Ishikawa (cell line): ENCODE results near the gene OSBP.

Source experiments
- CEBPB ChIP-seq: IDR thresholded peaks from 2 replicates; pipeline ENCODE4 v1.6.1; 2012
- CREB1 ChIP-seq: IDR thresholded peaks from 2 replicates; pipeline ENCODE4 v1.6.1; 2012; ENCODE audit warnings: low read depth
- EGR1 ChIP-seq: IDR thresholded peaks from 2 replicates; pipeline ENCODE4 v1.6.1; 2012
- EP300 ChIP-seq: IDR thresholded peaks from 2 replicates; pipeline ENCODE4 v1.6.1; 2012; ENCODE audit warnings: borderline replicate concordance
- FOXM1 ChIP-seq: IDR thresholded peaks from 2 replicates; pipeline ENCODE4 v1.6.1; 2012; ENCODE audit warnings: low read depth, borderline replicate concordance
- NFIC ChIP-seq: IDR thresholded peaks from 2 replicates; pipeline ENCODE4 v1.6.1; 2012
- RAD21 ChIP-seq: IDR thresholded peaks from 2 replicates; pipeline ENCODE4 v1.6.1; 2012; ENCODE audit warnings: low read depth
- TAF1 ChIP-seq: IDR thresholded peaks from 2 replicates; pipeline ENCODE4 v1.6.1; 2012; ENCODE audit warnings: low read depth, mild to moderate bottlenecking
- TCF12 ChIP-seq: IDR thresholded peaks from 2 replicates; pipeline ENCODE4 v1.6.1; 2012; ENCODE audit warnings: low read depth
- TEAD4 ChIP-seq: IDR thresholded peaks from 2 replicates; pipeline ENCODE4 v1.6.1; 2012
- YY1 ChIP-seq: IDR thresholded peaks from 2 replicates; pipeline ENCODE4 v1.6.1; 2012; ENCODE audit warnings: low read depth
- ZBTB7A ChIP-seq: IDR thresholded peaks from 2 replicates; pipeline ENCODE4 v1.6.1; 2012; ENCODE audit warnings: low read depth
- TF ChIP-seq, protein P1 (sequence below): IDR thresholded peaks from 2 replicates; pipeline ENCODE4 v1.6.1; 2012
- TF ChIP-seq, protein P2 (sequence below): IDR thresholded peaks from 2 replicates; pipeline ENCODE4 v1.6.1; 2012
- TF ChIP-seq, protein P3 (sequence below): IDR thresholded peaks from 2 replicates; pipeline ENCODE4 v1.6.1; 2012; ENCODE audit warnings: low read depth, mild to moderate bottlenecking

Gene OSBP

DNA sequence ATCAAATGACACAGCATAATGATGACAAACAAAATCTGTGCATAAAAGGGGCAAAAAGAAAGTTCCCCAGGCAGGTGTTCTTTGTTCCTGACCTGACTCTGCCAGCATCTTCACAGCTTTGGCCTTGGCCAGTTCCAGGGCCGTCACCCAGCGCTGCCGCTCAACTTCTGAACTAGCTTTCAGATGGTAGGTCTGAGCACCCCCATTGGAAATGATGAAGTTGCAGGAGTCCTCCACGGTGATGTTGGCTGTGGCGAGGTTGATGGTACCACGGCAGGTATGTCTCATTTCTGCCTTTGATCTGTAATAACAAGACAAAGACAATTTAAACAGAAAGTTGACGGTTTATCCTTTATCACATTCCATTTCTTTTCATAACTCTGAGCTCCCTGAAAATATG lies 5.3 kb downstream of the OSBP start:
- TF ChIP-seq, protein P1, sequence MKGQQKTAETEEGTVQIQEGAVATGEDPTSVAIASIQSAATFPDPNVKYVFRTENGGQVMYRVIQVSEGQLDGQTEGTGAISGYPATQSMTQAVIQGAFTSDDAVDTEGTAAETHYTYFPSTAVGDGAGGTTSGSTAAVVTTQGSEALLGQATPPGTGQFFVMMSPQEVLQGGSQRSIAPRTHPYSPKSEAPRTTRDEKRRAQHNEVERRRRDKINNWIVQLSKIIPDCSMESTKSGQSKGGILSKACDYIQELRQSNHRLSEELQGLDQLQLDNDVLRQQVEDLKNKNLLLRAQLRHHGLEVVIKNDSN = no peak
- TF ChIP-seq, protein P2, sequence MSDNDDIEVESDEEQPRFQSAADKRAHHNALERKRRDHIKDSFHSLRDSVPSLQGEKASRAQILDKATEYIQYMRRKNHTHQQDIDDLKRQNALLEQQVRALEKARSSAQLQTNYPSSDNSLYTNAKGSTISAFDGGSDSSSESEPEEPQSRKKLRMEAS = no peak

DNA sequence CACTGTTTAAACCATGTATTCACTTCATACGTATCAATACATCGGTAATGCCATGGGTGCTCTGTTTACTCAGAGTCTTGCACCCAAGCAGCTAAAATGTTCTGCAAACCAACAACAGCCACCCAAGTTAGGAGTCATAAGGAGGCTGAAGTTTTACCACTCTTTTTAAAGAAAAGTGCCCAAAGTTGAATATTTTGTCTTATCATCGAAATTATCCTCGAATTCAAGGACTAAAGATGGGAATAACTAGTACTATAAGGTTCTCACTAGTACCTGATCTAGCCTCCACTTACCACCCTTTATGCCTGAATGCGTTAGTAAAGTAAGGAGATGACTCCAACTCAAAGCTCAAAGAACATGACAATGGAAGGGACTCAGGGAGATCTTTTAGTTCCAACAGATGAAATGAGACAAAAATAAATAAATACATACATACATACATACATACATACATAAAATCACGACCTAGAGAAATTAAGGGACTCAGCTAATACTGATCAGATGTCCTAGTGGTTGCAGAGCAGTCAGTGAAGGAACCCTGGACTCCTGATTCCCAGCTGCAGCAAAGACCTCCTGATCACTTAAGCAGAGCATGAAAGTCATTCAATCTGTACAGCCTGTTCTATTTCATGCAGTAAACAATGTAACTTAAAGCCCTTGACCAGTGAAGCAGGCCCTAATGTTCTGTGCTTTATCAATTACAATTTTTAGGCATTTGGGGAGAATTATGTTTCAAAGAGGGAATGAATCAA lies 7.7 kb downstream of the OSBP start:
- TF ChIP-seq, protein P1 = no peak
- no peak for TF ChIP-seq TCF12
- TF ChIP-seq ZBTB7A = no peak
- TF ChIP-seq EGR1 = no peak
- TF ChIP-seq, protein P3, sequence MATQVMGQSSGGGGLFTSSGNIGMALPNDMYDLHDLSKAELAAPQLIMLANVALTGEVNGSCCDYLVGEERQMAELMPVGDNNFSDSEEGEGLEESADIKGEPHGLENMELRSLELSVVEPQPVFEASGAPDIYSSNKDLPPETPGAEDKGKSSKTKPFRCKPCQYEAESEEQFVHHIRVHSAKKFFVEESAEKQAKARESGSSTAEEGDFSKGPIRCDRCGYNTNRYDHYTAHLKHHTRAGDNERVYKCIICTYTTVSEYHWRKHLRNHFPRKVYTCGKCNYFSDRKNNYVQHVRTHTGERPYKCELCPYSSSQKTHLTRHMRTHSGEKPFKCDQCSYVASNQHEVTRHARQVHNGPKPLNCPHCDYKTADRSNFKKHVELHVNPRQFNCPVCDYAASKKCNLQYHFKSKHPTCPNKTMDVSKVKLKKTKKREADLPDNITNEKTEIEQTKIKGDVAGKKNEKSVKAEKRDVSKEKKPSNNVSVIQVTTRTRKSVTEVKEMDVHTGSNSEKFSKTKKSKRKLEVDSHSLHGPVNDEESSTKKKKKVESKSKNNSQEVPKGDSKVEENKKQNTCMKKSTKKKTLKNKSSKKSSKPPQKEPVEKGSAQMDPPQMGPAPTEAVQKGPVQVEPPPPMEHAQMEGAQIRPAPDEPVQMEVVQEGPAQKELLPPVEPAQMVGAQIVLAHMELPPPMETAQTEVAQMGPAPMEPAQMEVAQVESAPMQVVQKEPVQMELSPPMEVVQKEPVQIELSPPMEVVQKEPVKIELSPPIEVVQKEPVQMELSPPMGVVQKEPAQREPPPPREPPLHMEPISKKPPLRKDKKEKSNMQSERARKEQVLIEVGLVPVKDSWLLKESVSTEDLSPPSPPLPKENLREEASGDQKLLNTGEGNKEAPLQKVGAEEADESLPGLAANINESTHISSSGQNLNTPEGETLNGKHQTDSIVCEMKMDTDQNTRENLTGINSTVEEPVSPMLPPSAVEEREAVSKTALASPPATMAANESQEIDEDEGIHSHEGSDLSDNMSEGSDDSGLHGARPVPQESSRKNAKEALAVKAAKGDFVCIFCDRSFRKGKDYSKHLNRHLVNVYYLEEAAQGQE = no peak
- no peak for TF ChIP-seq TEAD4
- TF ChIP-seq NFIC = no peak
- TF ChIP-seq, protein P2 = no peak
- no peak for TF ChIP-seq TAF1
- TF ChIP-seq EP300 = no peak
- TF ChIP-seq YY1 = no peak

DNA sequence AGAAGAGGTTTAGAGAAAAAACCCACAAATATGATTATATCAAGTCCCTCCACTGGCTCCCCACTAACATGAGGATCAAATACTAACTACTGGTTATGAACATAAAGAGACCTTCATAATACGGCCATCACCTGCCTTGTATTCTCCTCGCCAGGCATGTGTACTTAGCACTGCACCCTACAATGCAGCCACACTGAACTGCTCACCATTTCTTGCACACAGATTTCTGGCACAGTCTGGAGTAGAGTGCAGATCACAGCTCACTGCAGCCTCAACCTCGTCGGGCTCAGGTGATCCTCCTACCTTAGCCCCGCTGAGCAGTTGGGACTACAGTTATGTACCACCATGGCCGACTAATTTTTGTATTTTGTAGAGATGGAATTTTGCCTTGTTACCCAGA lies 13.1 kb downstream of the OSBP start:
- TF ChIP-seq CREB1 (no peak), YY1 (no peak), TCF12 (no peak), ZBTB7A (no peak), FOXM1 (no peak), NFIC (no peak), TEAD4 (no peak), EGR1 (no peak), RAD21 (no peak), EP300 (no peak)
- TF ChIP-seq, protein P1 = no peak
- TF ChIP-seq, protein P3 = no peak

DNA sequence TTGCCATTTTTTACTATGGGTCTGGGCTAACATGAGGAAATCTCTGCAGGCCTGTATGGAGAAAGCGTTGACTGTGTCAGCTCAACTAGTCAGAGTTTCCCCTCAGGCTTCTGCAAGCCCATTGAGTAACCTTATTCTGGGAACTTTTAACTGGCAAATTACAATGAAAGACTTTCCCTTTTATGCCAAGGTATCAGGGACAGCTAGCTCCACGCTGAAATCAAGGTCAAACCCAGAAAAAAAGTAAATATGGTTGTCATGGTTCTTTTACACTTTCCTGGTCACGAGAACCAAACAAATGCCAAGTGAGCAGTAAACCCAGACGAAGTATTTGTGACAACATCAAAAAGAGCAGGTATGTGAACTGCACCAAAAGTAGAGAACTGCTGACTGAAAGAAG lies 13.8 kb downstream of the OSBP start:
- TF ChIP-seq, protein P2 = no peak
- TF ChIP-seq, protein P3 = no peak
- no peak for TF ChIP-seq EP300
- no peak for TF ChIP-seq CEBPB
- TF ChIP-seq TCF12 = no peak
- no peak for TF ChIP-seq YY1
- no peak for TF ChIP-seq FOXM1
- no peak for TF ChIP-seq RAD21
- no peak for TF ChIP-seq TEAD4
- no peak for TF ChIP-seq EGR1
- TF ChIP-seq, protein P1 = no peak
- no peak for TF ChIP-seq TAF1
- TF ChIP-seq NFIC = no peak
- no peak for TF ChIP-seq CREB1
